Osteoblast (primary cell): Measurements from ENCODE around the gene GNB2. TPM values are rescaled to one million over a fixed set of nuclear protein-coding genes. Genes with fewer than 3 reads are reported as not detected.
A peak's percentile ranks its signal among the peaks of the same experiment; 100 is the strongest.
"Not testable (repeated sequence)": the region's sequence is repeated elsewhere in the genome, so short reads cannot be mapped to it uniquely, and the experiment has no call there.

Experiments
- DNase-seq: peaks from one replicate; pipeline ENCODE4 v3.0.0; 2011; ENCODE audit warnings: low spot score, mixed read lengths; ENCODE audit not compliant: insufficient read length; ENCODE audit errors: missing footprints
- H2AFZ ChIP-seq: 2 replicates; pipeline ENCODE4 v1.6.0; 2011; ENCODE audit warnings: mild to moderate bottlenecking, low read length
- H3K27ac ChIP-seq: 2 replicates; pipeline ENCODE4 v1.5.1; 2011; ENCODE audit warnings: mild to moderate bottlenecking, low read depth, low read length, moderate library complexity
- H3K27me3 ChIP-seq: 2 replicates; pipeline ENCODE4 v1.6.0; 2012; ENCODE audit warnings: mild to moderate bottlenecking, control low read depth, inconsistent platforms, low read length, moderate library complexity; ENCODE audit not compliant: insufficient read depth
- H3K36me3 ChIP-seq: 2 replicates; pipeline ENCODE4 v1.5.1; 2011; ENCODE audit warnings: mild to moderate bottlenecking, low read length, control low read depth, moderate library complexity; ENCODE audit not compliant: insufficient read depth
- H3K4me1 ChIP-seq: 2 replicates; pipeline ENCODE4 v1.5.1; 2011; ENCODE audit warnings: mild to moderate bottlenecking, low read length, control low read depth, moderate library complexity; ENCODE audit not compliant: insufficient read depth
- H3K4me2 ChIP-seq: 2 replicates; pipeline ENCODE4 v1.6.0; 2011; ENCODE audit warnings: mild to moderate bottlenecking, low read length; ENCODE audit not compliant: insufficient read depth
- H3K4me3 ChIP-seq: fragments of 200-600 bp; sonication (generic); 3 replicates; pipeline ENCODE4 v1.5.1; 2012; ENCODE audit warnings: mild to moderate bottlenecking, low read length, inconsistent platforms; ENCODE audit not compliant: insufficient read depth
- H3K79me2 ChIP-seq: 2 replicates; pipeline ENCODE4 v1.6.0; 2012; ENCODE audit warnings: mild to moderate bottlenecking, low read length, control low read depth, inconsistent platforms; ENCODE audit not compliant: insufficient read depth
- H3K9me3 ChIP-seq: 2 replicates; pipeline ENCODE4 v1.5.1; 2011; ENCODE audit warnings: low read depth, low read length, control low read depth
- H4K20me1 ChIP-seq: 2 replicates; pipeline ENCODE4 v1.6.0; 2012; ENCODE audit warnings: mild to moderate bottlenecking, low read length, control low read depth; ENCODE audit not compliant: insufficient read depth
- CTCF ChIP-seq: IDR thresholded peaks from 2 replicates; pipeline ENCODE4 v1.5.1; 2011; ENCODE audit warnings: mild to moderate bottlenecking, low read depth, low read length, moderate library complexity; ENCODE audit errors: extremely low read depth
- total RNA-seq: library from RNA; depleted of rRNA; stranded (reverse); fragments of >200 nt; gene quantifications from 2 replicates; pipeline ENCODE4 v1.2.3, GENCODE V29; 2012

GNB2 gene
- total RNA-seq, 1 donor = 72.7 TPM

GRCh38 chr7:100699018-100699417, 25.5 kb downstream of the GNB2 start:
- no peak overlapping the region for H2AFZ ChIP-seq
- no peak for DNase-seq
- H3K79me2 ChIP-seq = no peaks in the 10 kb centered on the region
- peaks cover 12% of the 10 kb centered on the region for H3K27me3 ChIP-seq
- TF ChIP-seq CTCF = no peak
- no peaks in the 10 kb centered on the region for H3K9me3 ChIP-seq
- H3K4me3 ChIP-seq = no peak overlapping the region
- no peak overlapping the region for H3K4me2 ChIP-seq
- H4K20me1 ChIP-seq = no peaks in the 10 kb centered on the region
- no peak overlapping the region for H3K27ac ChIP-seq
- H3K4me1 ChIP-seq = no peaks in the 10 kb centered on the region
- H3K36me3 ChIP-seq = no peaks in the 10 kb centered on the region

DNA sequence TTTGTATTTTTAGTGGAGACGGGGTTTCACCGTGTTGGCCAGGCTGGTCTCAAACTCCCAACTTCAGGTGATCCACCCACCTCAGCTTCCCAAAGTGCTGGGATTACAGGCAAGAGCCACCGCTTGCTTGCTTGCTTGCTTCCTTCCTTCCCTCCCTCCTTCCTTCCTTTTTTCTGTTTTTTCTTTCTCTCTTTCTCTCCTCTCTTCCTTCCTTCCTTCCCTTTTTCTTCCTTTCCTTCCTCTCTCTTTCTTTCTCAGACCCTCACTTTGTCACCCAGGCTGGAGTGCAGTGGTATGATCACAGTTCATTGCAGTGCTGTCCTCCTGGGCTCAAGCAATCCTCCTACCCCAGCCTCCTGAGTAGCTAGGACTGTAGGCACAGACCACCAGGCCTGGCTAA, 27.5 kb downstream of the GNB2 start:
- H3K27me3 ChIP-seq = peaks cover 12% of the 10 kb centered on the region
- H3K79me2 ChIP-seq, H3K4me2 ChIP-seq, H2AFZ ChIP-seq, H4K20me1 ChIP-seq, H3K36me3 ChIP-seq, H3K27ac ChIP-seq, H3K9me3 ChIP-seq, DNase-seq, H3K4me3 ChIP-seq, H3K4me1 ChIP-seq: not testable (repeated sequence)

GRCh38 chr7:100705320-100705752, 31.8 kb downstream of the GNB2 start:
- peaks cover 12% of the 10 kb centered on the region for H3K4me1 ChIP-seq
- H3K27me3 ChIP-seq = no peaks in the 10 kb centered on the region
- no peaks in the 10 kb centered on the region for H3K36me3 ChIP-seq
- H3K9me3 ChIP-seq = no peaks in the 10 kb centered on the region
- peak overlapping the region; percentile 61 for H3K27ac ChIP-seq
- H4K20me1 ChIP-seq = no peaks in the 10 kb centered on the region
- TF ChIP-seq CTCF = peak; percentile 85
- DNase-seq = peak; percentile 98
- peak overlapping the region; percentile 99 for H3K4me3 ChIP-seq
- H3K4me2 ChIP-seq = peak overlapping the region; percentile 96
- H2AFZ ChIP-seq = peak overlapping the region; percentile 95
- peaks cover 17% of the 10 kb centered on the region for H3K79me2 ChIP-seq

DNA sequence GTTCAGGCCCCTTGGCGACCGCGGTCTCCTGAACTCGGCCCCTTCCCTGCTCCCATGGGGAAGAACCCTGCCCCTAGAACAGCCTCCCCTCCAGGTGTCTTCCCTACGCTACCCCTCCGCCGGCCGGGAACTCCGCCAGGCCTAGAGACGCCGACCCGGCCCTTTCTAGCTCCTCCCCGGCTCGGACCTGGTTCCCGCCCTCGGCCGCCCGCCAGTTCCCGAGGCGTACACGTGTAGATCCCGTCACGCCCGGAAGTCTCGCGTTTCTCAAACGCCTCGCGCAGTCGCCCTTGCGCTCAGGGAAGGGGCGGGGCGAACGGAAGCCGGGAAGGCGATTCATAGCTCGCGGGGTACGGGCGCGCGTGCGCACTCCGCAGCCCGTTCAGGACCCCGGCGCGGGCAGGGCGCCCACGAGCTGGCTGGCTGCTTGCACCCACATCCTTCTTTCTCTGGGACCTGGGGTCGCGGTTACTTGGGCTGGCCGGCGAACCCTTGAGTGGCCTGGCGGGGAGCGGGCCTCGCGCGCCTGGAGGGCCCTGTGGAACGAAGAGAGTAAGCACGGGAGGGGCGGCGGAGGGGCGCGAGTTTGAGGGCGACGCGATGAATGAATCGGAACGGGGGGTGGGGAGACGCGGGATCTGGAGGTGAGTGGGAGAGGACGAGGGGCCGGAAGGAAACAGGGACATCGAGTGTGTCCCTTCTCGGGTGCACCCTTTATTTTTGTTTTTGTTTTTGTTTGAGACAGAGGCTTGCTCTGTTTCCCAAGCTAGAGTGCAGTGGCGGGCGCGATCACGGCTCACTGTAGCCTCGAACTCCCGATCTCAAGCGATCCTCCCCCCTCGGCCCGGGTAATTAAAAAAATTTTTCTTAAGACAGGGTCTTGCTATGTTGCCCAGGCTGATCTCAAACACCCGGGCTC, 32.5 kb downstream of the GNB2 start, which contains the start of gene POP7:
TSS of gene POP7 (plus strand) at position 369 of the 919 bp plus-strand sequence. CDS start 710 bp downstream, outside the sequence.
- no peaks in the 10 kb centered on the region for H4K20me1 ChIP-seq
- no peaks in the 10 kb centered on the region for H3K27me3 ChIP-seq
- H2AFZ ChIP-seq = peak within 1 kb of the TSS; percentile 95
- no peak for TF ChIP-seq CTCF
- H3K9me3 ChIP-seq = no peaks in the 10 kb centered on the region
- peak within 1 kb of the TSS; percentile 96 for H3K4me2 ChIP-seq
- H3K4me1 ChIP-seq = peaks cover 12% of the 10 kb centered on the region
- peak within 1 kb of the TSS; percentile 99 for H3K4me3 ChIP-seq
- H3K79me2 ChIP-seq = peaks cover 17% of the 10 kb centered on the region
- H3K27ac ChIP-seq = peak within 1 kb of the TSS; percentile 61
- H3K36me3 ChIP-seq = no peaks in the 10 kb centered on the region
- DNase-seq = peak; percentile 99
